Measurements from ENCODE around the gene FMC1. TPM values are rescaled to one million over a fixed set of nuclear protein-coding genes. Genes with fewer than 3 reads are reported as not detected.

FMC1 gene
- total RNA-seq, 1 donor from 2014 or later = 1.6 TPM

- Histone ChIP-seq H3K36me3 (ENCODE audit: control insufficient read depth, insufficient read depth, low read length) (no peaks in the 10 kb centered on the region), H3K27me3 (ENCODE audit: control insufficient read depth, insufficient read depth, low read length) (no peaks in the 10 kb centered on the region), H3K4me3 (ENCODE audit: low read depth, low read length) (no peak overlapping the region)
- DNase-seq (ENCODE audit: low read depth) (no peak), FAIRE-seq (no peak)
- TF ChIP-seq, protein P1, sequence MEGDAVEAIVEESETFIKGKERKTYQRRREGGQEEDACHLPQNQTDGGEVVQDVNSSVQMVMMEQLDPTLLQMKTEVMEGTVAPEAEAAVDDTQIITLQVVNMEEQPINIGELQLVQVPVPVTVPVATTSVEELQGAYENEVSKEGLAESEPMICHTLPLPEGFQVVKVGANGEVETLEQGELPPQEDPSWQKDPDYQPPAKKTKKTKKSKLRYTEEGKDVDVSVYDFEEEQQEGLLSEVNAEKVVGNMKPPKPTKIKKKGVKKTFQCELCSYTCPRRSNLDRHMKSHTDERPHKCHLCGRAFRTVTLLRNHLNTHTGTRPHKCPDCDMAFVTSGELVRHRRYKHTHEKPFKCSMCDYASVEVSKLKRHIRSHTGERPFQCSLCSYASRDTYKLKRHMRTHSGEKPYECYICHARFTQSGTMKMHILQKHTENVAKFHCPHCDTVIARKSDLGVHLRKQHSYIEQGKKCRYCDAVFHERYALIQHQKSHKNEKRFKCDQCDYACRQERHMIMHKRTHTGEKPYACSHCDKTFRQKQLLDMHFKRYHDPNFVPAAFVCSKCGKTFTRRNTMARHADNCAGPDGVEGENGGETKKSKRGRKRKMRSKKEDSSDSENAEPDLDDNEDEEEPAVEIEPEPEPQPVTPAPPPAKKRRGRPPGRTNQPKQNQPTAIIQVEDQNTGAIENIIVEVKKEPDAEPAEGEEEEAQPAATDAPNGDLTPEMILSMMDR (IDR thresholded peaks at IDR 0.05; ENCODE audit: insufficient read depth, low read length, severe bottlenecking) = no peak
Observed at GRCh38 chr7:139334399-139335150, 6.6 kb upstream of the FMC1 start.

- TF ChIP-seq, protein P1 (IDR thresholded peaks at IDR 0.05; ENCODE audit: insufficient read depth, low read length, severe bottlenecking) = no peak
- no peak for FAIRE-seq
- Histone ChIP-seq H3K4me3 (ENCODE audit: low read depth, low read length) (no peak overlapping the region), H3K27me3 (ENCODE audit: control insufficient read depth, insufficient read depth, low read length) (no peaks in the 10 kb centered on the region), H3K36me3 (ENCODE audit: control insufficient read depth, insufficient read depth, low read length) (no peaks in the 10 kb centered on the region)
- DNase-seq (ENCODE audit: low read depth) = no peak
Observed at GRCh38 chr7:139339025-139339424, 2.1 kb upstream of the FMC1 start.

- no peaks in the 10 kb centered on the region for H3K27me3 ChIP-seq (ENCODE audit: control insufficient read depth, insufficient read depth, low read length)
- FAIRE-seq (no peak), DNase-seq (ENCODE audit: low read depth) (no peak)
- H3K36me3 ChIP-seq (ENCODE audit: control insufficient read depth, insufficient read depth, low read length) = no peaks in the 10 kb centered on the region
- TF ChIP-seq, protein P1 (IDR thresholded peaks at IDR 0.05; ENCODE audit: insufficient read depth, low read length, severe bottlenecking) = no peak
- H3K4me3 ChIP-seq (ENCODE audit: low read depth, low read length) = peak overlapping the region; percentile 97
Observed at GRCh38 chr7:139339698-139340036, 1.5 kb upstream of the FMC1 start.

DNA sequence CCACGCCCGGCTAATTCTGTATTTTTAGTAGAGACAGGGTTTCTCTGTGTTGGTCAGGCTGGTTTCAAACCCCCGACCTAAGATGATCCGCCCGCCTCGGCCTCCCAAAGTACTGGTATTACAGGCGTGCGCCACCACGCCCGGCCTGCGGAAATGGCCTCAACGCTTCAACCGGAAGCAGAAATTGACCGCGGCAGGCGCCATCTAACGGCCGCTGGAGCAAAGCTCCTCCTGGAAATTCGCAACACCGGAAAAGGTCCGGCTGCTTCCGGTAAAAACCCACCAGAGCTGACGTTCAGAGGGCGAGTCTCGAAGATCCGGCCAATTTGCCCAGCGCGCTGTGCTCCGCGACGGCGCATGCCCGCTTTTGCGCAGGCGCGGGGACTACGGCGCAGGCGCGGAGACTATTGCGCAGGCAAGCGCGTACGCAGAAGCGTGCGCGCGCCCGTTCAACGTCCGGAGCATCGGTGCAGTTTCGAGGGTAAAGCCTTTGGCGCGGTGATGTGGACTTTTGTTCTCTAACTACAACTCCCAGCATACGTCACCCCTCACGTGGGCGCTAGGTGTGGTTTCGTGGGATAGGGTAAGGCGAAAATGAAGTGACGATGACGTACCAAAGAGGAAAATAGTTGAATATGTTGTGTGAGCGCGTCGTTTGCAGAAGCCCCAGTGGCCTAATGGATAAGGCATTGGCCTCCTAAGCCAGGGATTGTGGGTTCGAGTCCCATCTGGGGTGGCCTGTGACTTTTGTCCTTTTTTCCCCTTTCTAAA is 915 bp upstream of the FMC1 start:
- TF ChIP-seq, protein P1 (IDR thresholded peaks at IDR 0.05; ENCODE audit: insufficient read depth, low read length, severe bottlenecking) = peak; percentile 74
- DNase-seq (ENCODE audit: low read depth) (peak; percentile 98), FAIRE-seq (peak; percentile 62)
- peak overlapping the region; percentile 97 for H3K4me3 ChIP-seq (ENCODE audit: low read depth, low read length)
- H3K27me3 ChIP-seq (ENCODE audit: control insufficient read depth, insufficient read depth, low read length) = no peaks in the 10 kb centered on the region
- no peaks in the 10 kb centered on the region for H3K36me3 ChIP-seq (ENCODE audit: control insufficient read depth, insufficient read depth, low read length)

GRCh38 chr7:139340808-139341057 is 404 bp upstream of the FMC1 start:
- TF ChIP-seq, protein P1 (IDR thresholded peaks at IDR 0.05; ENCODE audit: insufficient read depth, low read length, severe bottlenecking) = no peak
- DNase-seq (ENCODE audit: low read depth) (no peak), FAIRE-seq (no peak)
- Histone ChIP-seq H3K27me3 (ENCODE audit: control insufficient read depth, insufficient read depth, low read length) (no peaks in the 10 kb centered on the region), H3K4me3 (ENCODE audit: low read depth, low read length) (peak overlapping the region; percentile 97), H3K36me3 (ENCODE audit: control insufficient read depth, insufficient read depth, low read length) (peaks cover 2% of the 10 kb centered on the region)

All from bronchial epithelial cell (primary cell).